MCF 10A (cell line): ENCODE measurements around the gene KLF1. TPM values are rescaled to one million over a fixed set of nuclear protein-coding genes. Genes with fewer than 3 reads are reported as not detected.

Source experiments
- BruUV-seq: library from RNA; stranded (reverse); fragments of 400-500 nt; replicated peaks from 2 replicates; lab custom pipeline; 2021; lab: Mats Ljungman, UMichigan
- CTCF ChIA-PET: fragments of 300-600 bp; sonication (Branson Sonifier 250); formaldehyde crosslinking; extraction: SDS; loops from one replicate; lab custom pipeline; 2021; ENCODE audit warnings: antibody characterized with exemption, inconsistent platforms; lab: Yijun Ruan, JAX
- POLR2A ChIA-PET: fragments of 300-600, 350-650 bp; sonication (Branson Sonifier 250); formaldehyde crosslinking; extraction: SDS; loops from one replicate; lab custom pipeline; 2020; ENCODE audit warnings: antibody characterized with exemption, inconsistent platforms; lab: Yijun Ruan, JAX
- DNase-seq: peaks from one replicate; pipeline ENCODE4 v3.0.0-alpha.2; 2018; ENCODE audit not compliant: unreplicated experiment
- H3K27ac Mint-ChIP-seq: one replicate; pipeline ENCODE4 v1.8.0; 2022; ENCODE audit warnings: mild to moderate bottlenecking, low read depth, mixed read lengths; ENCODE audit not compliant: unreplicated experiment
- H3K27me3 Mint-ChIP-seq: one replicate; pipeline ENCODE4 v1.8.0; 2022; ENCODE audit warnings: mixed read lengths; ENCODE audit not compliant: insufficient read depth, unreplicated experiment
- H3K36me3 Mint-ChIP-seq: one replicate; pipeline ENCODE4 v1.8.0; 2022; ENCODE audit warnings: mild to moderate bottlenecking, moderate library complexity, mixed read lengths; ENCODE audit not compliant: insufficient read depth, unreplicated experiment
- H3K4me1 Mint-ChIP-seq: one replicate; pipeline ENCODE4 v1.8.0; 2022; ENCODE audit warnings: mixed read lengths; ENCODE audit not compliant: insufficient read depth, unreplicated experiment
- H3K4me3 Mint-ChIP-seq: one replicate; pipeline ENCODE4 v1.8.0; 2022; ENCODE audit warnings: mild to moderate bottlenecking, moderate library complexity, mixed read lengths; ENCODE audit not compliant: unreplicated experiment
- H3K9me3 Mint-ChIP-seq: one replicate; pipeline ENCODE4 v1.8.0; 2022; ENCODE audit warnings: mixed read lengths; ENCODE audit not compliant: unreplicated experiment
- intact Hi-C: fragments of 100-400 bp; cut with micrococcal nuclease; formaldehyde crosslinking; loops from 2 replicates; pipeline ENCODE4 v1.14.1; 2022
- total RNA-seq: library from RNA; stranded (reverse); gene quantifications from 2 replicates; pipeline ENCODE4 v1.2.3, GENCODE V29; 2022
- TF ChIP-seq, protein P1 (sequence below): fragments of 200-600 bp; IDR thresholded peaks from one replicate; pipeline ENCODE4 v1.8.0; 2022; ENCODE audit warnings: antibody characterized with exemption, mild to moderate bottlenecking; ENCODE audit not compliant: unreplicated experiment

KLF1 gene
- total RNA-seq, 1 experiment from 2014 or later: not detected

DNA sequence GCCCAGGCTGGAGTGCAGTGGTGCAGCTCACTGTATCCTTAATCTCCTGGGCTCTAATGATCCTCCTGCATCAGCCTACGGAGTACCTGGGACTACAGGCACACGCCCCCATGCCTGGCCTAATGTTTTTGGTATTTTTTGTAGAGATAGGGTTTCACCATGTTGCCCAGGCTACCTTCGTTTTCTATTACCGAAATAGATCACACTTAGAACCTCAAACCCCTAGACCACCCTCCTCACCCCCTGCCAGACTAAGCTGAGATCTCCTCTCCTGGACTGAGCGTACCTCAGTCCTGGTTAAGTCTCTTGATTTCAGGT lies 391 bp downstream of the KLF1 start:
- H3K9me3 Mint-ChIP-seq: no peaks in the 10 kb centered on the region
- POLR2A ChIA-PET: interaction anchor here (1.2 kb wide), 1 partner anchor 81 kb away, joined by 4 read pairs; no protein-coding TSS in a partner anchor
- H3K4me1 Mint-ChIP-seq: peaks cover 10% of the 10 kb centered on the region
- H3K27me3 Mint-ChIP-seq: no peaks in the 10 kb centered on the region
- no TSS peak for BruUV-seq
- H3K27ac Mint-ChIP-seq: no peak overlapping the region
- peaks cover 6% of the 10 kb centered on the region for H3K36me3 Mint-ChIP-seq
- no peak for DNase-seq
- H3K4me3 Mint-ChIP-seq: peak overlapping the region; percentile 50
- CTCF ChIA-PET: interaction anchor here (0.6 kb wide), 1 partner anchor 1486 kb away, joined by 4 read pairs; no protein-coding TSS in a partner anchor
- intact Hi-C loops: no loop called here
- TF ChIP-seq, protein P1, sequence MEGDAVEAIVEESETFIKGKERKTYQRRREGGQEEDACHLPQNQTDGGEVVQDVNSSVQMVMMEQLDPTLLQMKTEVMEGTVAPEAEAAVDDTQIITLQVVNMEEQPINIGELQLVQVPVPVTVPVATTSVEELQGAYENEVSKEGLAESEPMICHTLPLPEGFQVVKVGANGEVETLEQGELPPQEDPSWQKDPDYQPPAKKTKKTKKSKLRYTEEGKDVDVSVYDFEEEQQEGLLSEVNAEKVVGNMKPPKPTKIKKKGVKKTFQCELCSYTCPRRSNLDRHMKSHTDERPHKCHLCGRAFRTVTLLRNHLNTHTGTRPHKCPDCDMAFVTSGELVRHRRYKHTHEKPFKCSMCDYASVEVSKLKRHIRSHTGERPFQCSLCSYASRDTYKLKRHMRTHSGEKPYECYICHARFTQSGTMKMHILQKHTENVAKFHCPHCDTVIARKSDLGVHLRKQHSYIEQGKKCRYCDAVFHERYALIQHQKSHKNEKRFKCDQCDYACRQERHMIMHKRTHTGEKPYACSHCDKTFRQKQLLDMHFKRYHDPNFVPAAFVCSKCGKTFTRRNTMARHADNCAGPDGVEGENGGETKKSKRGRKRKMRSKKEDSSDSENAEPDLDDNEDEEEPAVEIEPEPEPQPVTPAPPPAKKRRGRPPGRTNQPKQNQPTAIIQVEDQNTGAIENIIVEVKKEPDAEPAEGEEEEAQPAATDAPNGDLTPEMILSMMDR: no peak

- TF ChIP-seq, protein P1: no peak
- BruUV-seq: no TSS peak
- H3K4me3 Mint-ChIP-seq: peak overlapping the region; percentile 50
- H3K36me3 Mint-ChIP-seq: peaks cover 3% of the 10 kb centered on the region
- no peak for DNase-seq
- POLR2A ChIA-PET: interaction anchor here (0.6 to 1.2 kb wide), 3 partner anchors 70 to 95 kb away, joined by 3 to 6 read pairs (median 4); partner anchors contain the start of gene JUNB
- intact Hi-C loops: no loop called here
- CTCF ChIA-PET: interaction anchor here (0.5 to 0.6 kb wide), 4 partner anchors 15 to 1486 kb away, joined by 3 to 6 read pairs (median 4); no protein-coding TSS in a partner anchor
- no peak overlapping the region for H3K27ac Mint-ChIP-seq
- H3K27me3 Mint-ChIP-seq: no peaks in the 10 kb centered on the region
- peaks cover 7% of the 10 kb centered on the region for H3K4me1 Mint-ChIP-seq
- H3K9me3 Mint-ChIP-seq: no peaks in the 10 kb centered on the region
These were observed 1.0 kb downstream of the KLF1 start for GRCh38 chr19:12885749-12886650.

GRCh38 chr19:12884926-12885748 lies 1.9 kb downstream of the KLF1 start:
- TF ChIP-seq, protein P1: peak; percentile 58
- no peaks in the 10 kb centered on the region for H3K36me3 Mint-ChIP-seq
- H3K9me3 Mint-ChIP-seq: no peaks in the 10 kb centered on the region
- H3K4me3 Mint-ChIP-seq: peak overlapping the region; percentile 72
- H3K27me3 Mint-ChIP-seq: no peaks in the 10 kb centered on the region
- CTCF ChIA-PET: interaction anchor here (0.5 to 2.9 kb wide), 5 partner anchors 12 to 192 kb away, joined by 3 to 20 read pairs (median 5); no protein-coding TSS in a partner anchor
- H3K27ac Mint-ChIP-seq: no peak overlapping the region
- BruUV-seq: no TSS peak
- POLR2A ChIA-PET: interaction anchor here (0.6 to 1.2 kb wide), 4 partner anchors 54 to 94 kb away, joined by 3 to 6 read pairs (median 4); partner anchors contain the start of gene JUNB
- intact Hi-C loops: no loop called here
- no peaks in the 10 kb centered on the region for H3K4me1 Mint-ChIP-seq
- peak; percentile 94 for DNase-seq

GRCh38 chr19:12884627-12884925 lies 2.4 kb downstream of the KLF1 start:
- ChIA-PET CTCF (interaction anchor here (0.5 to 2.9 kb wide), 3 partner anchors 12 to 166 kb away, joined by 3 to 20 read pairs (median 5); no protein-coding TSS in a partner anchor), POLR2A (interaction anchor here (0.7 to 1.0 kb wide), 2 partner anchors 54 to 93 kb away, joined by 3 to 6 read pairs; partner anchors contain the start of gene JUNB)
- H3K27ac Mint-ChIP-seq: no peak overlapping the region
- H3K27me3 Mint-ChIP-seq: no peaks in the 10 kb centered on the region
- TF ChIP-seq, protein P1: no peak
- H3K4me1 Mint-ChIP-seq: no peaks in the 10 kb centered on the region
- no TSS peak for BruUV-seq
- H3K4me3 Mint-ChIP-seq: peak overlapping the region; percentile 72
- no peaks in the 10 kb centered on the region for H3K36me3 Mint-ChIP-seq
- DNase-seq: no peak
- intact Hi-C loops: no loop called here
- H3K9me3 Mint-ChIP-seq: no peaks in the 10 kb centered on the region
